DOHH2 (cell line): ENCODE results near the gene IRF6.
A peak's percentile ranks its signal among the peaks of the same experiment; 100 is the strongest.

Experiments used
- H3F3A ChIP-seq: fragments of 200-600 bp; sonication (generic), shearing (Covaris generic); 2 replicates; pipeline ENCODE4 v1.6.0; 2016; ENCODE audit warnings: antibody characterized with exemption, mild to moderate bottlenecking; ENCODE audit not compliant: control insufficient read depth, insufficient read depth
- H3K27ac ChIP-seq: fragments of 200-600 bp; sonication (generic); 2 replicates; pipeline ENCODE4 v1.5.1; 2014; ENCODE audit warnings: low read depth, mild to moderate bottlenecking, low read length, moderate library complexity
- H3K27me3 ChIP-seq: fragments of 200-600 bp; sonication (generic); 2 replicates; pipeline ENCODE4 v1.6.1; 2014; ENCODE audit warnings: mild to moderate bottlenecking, low read length, mixed read lengths; ENCODE audit not compliant: control insufficient read depth
- H3K36me3 ChIP-seq: fragments of 200-600 bp; sonication (generic); 2 replicates; pipeline ENCODE4 v1.6.1; 2014; ENCODE audit warnings: mild to moderate bottlenecking, low read length, moderate library complexity, mixed read lengths; ENCODE audit not compliant: control insufficient read depth
- H3K4me1 ChIP-seq: fragments of 200-600 bp; sonication (generic); 2 replicates; pipeline ENCODE4 v1.6.1; 2014; ENCODE audit warnings: mild to moderate bottlenecking, low read length, mixed read lengths; ENCODE audit not compliant: control insufficient read depth
- H3K4me2 ChIP-seq: fragments of 200-600 bp; sonication (generic); 2 replicates; pipeline ENCODE4 v1.6.0; 2014; ENCODE audit warnings: mild to moderate bottlenecking, low read length, moderate library complexity
- H3K4me3 ChIP-seq: fragments of 200-600 bp; sonication (generic); 2 replicates; pipeline ENCODE4 v1.5.1; 2014; ENCODE audit warnings: mild to moderate bottlenecking, low read length, mixed read lengths
- H3K79me2 ChIP-seq: fragments of 200-600 bp; sonication (generic); 2 replicates; pipeline ENCODE4 v1.6.1; 2014; ENCODE audit warnings: mild to moderate bottlenecking, low read length, mixed read lengths; ENCODE audit not compliant: control insufficient read depth
- H3K9me2 ChIP-seq: fragments of 200-600 bp; sonication (generic); replicated peaks from 2 replicates; pipeline ENCODE4 v1.6.1; 2014; ENCODE audit warnings: mild to moderate bottlenecking, low read length, mixed read lengths; ENCODE audit not compliant: control insufficient read depth
- H3K9me3 ChIP-seq: fragments of 200-600 bp; sonication (generic); 2 replicates; pipeline ENCODE4 v1.6.1; 2014; ENCODE audit warnings: antibody characterized with exemption, low read length, mixed read lengths; ENCODE audit not compliant: control insufficient read depth, insufficient read depth
- H4K20me1 ChIP-seq: fragments of 200-600 bp; sonication (generic); 2 replicates; pipeline ENCODE4 v1.6.0; 2014; ENCODE audit warnings: low read depth, mild to moderate bottlenecking, antibody characterized with exemption, low read length, moderate library complexity; ENCODE audit not compliant: control insufficient read depth, insufficient read depth
- CTCF ChIP-seq: fragments of 200-600 bp; sonication (generic); IDR thresholded peaks from one replicate; pipeline ENCODE4 v1.5.1; 2014; ENCODE audit warnings: antibody characterized with exemption, mild to moderate bottlenecking, low read depth, low read length; ENCODE audit not compliant: poor library complexity, severe bottlenecking
- EZH2phosphoT487 ChIP-seq: fragments of 200-600 bp; sonication (generic); IDR thresholded peaks from 2 replicates; pipeline ENCODE4 v1.6.1; 2017; ENCODE audit warnings: borderline replicate concordance, mild to moderate bottlenecking, antibody characterized with exemption, low read length, moderate library complexity, mixed read lengths

The IRF6 gene

GRCh38 chr1:209825591-209826434, 19.9 kb upstream of the IRF6 start:
- H3F3A ChIP-seq, result peaks cover 3% of the 10 kb centered on the region
- TF ChIP-seq CTCF (no peak), EZH2phosphoT487 (no peak)
- H3K9me3 ChIP-seq, result no peaks in the 10 kb centered on the region
- no peaks in the 10 kb centered on the region for H3K9me2 ChIP-seq
- peaks cover 16% of the 10 kb centered on the region for H3K36me3 ChIP-seq
- no peak overlapping the region for H3K4me2 ChIP-seq
- H3K79me2 ChIP-seq, result peaks cover 31% of the 10 kb centered on the region
- no peaks in the 10 kb centered on the region for H4K20me1 ChIP-seq
- no peaks in the 10 kb centered on the region; the same call in 1 of the 2 replicates for H3K27me3 ChIP-seq
- peaks cover 22% of the 10 kb centered on the region for H3K4me1 ChIP-seq
- H3K27ac ChIP-seq, result no peak overlapping the region
- no peak overlapping the region for H3K4me3 ChIP-seq

- H3K4me1 ChIP-seq, result peaks cover 10% of the 10 kb centered on the region
- H3K36me3 ChIP-seq, result peaks cover 3% of the 10 kb centered on the region; the same call in 1 of the 2 replicates
- no peak overlapping the region for H3K4me3 ChIP-seq
- H3K27ac ChIP-seq, result no peak overlapping the region
- H3F3A ChIP-seq, result peaks cover 3% of the 10 kb centered on the region; the same call in 1 of the 2 replicates
- peaks cover 7% of the 10 kb centered on the region for H3K79me2 ChIP-seq
- TF ChIP-seq CTCF, result peak; percentile 73
- TF ChIP-seq EZH2phosphoT487, result no peak
- H4K20me1 ChIP-seq, result no peaks in the 10 kb centered on the region
- H3K9me2 ChIP-seq, result no peaks in the 10 kb centered on the region
- peak overlapping the region; percentile 20 for H3K4me2 ChIP-seq
- H3K9me3 ChIP-seq, result no peaks in the 10 kb centered on the region
- peaks cover 11% of the 10 kb centered on the region for H3K27me3 ChIP-seq
These were observed 17.4 kb upstream of the IRF6 start for GRCh38 chr1:209823143-209824041.

GRCh38 chr1:209822706-209823105, 16.8 kb upstream of the IRF6 start:
- H4K20me1 ChIP-seq, result no peaks in the 10 kb centered on the region
- H3K27me3 ChIP-seq, result peaks cover 14% of the 10 kb centered on the region
- no peak overlapping the region for H3K27ac ChIP-seq
- H3K9me2 ChIP-seq, result no peaks in the 10 kb centered on the region
- H3F3A ChIP-seq, result peaks cover 3% of the 10 kb centered on the region; the same call in 1 of the 2 replicates
- TF ChIP-seq EZH2phosphoT487 (no peak), CTCF (no peak)
- H3K4me2 ChIP-seq, result peak overlapping the region; percentile 20; the same call in 1 of the 2 replicates
- peaks cover 10% of the 10 kb centered on the region for H3K4me1 ChIP-seq
- no peaks in the 10 kb centered on the region for H3K79me2 ChIP-seq
- no peaks in the 10 kb centered on the region for H3K36me3 ChIP-seq
- no peaks in the 10 kb centered on the region for H3K9me3 ChIP-seq
- no peak overlapping the region for H3K4me3 ChIP-seq
